Liver (tissue), 9 donors: ENCODE data around the gene TMPRSS9. TPM values are rescaled to one million over a fixed set of nuclear protein-coding genes. Genes with fewer than 3 reads are reported as not detected.

Experiments used
- DNase-seq: peaks from one replicate; pipeline ENCODE4 v3.0.0-alpha.2; 2017; ENCODE audit warnings: low spot score
- H3K27ac ChIP-seq, 2 donors: one replicate each; pipeline ENCODE4 v1.7.0; 2013; ENCODE audit warnings: inconsistent platforms in 2 of 2, low read length in 2 of 2, control low read depth in 1 of 2, low read depth in 1 of 2, mild to moderate bottlenecking in 1 of 2
- H3K27me3 ChIP-seq, 4 donors: one replicate each; pipeline versions ENCODE4 v1.6.1 to v1.7.0; 2013; ENCODE audit warnings: low read length in 3 of 4, inconsistent platforms in 1 of 4, mild to moderate bottlenecking in 1 of 4, moderate library complexity in 1 of 4; ENCODE audit not compliant: control insufficient read depth in 4 of 4, insufficient read depth in 4 of 4
- H3K36me3 ChIP-seq, 4 donors: one replicate each; pipeline versions ENCODE4 v1.6.1 to v1.7.0; 2013; ENCODE audit warnings: low read length in 3 of 4, mild to moderate bottlenecking in 3 of 4, low read depth in 1 of 4, moderate library complexity in 1 of 4; ENCODE audit not compliant: control insufficient read depth in 4 of 4, insufficient read depth in 3 of 4
- H3K4me1 ChIP-seq, 4 donors: one replicate each; pipeline versions ENCODE4 v1.6.1 to v1.7.0; 2013; ENCODE audit warnings: low read length in 3 of 4, mild to moderate bottlenecking in 3 of 4, moderate library complexity in 1 of 4; ENCODE audit not compliant: control insufficient read depth in 4 of 4, insufficient read depth in 4 of 4
- H3K4me3 ChIP-seq, 3 donors: one replicate each; pipeline versions ENCODE4 v1.6.1 to v1.7.0; 2013; ENCODE audit warnings: low read length in 3 of 3, control low read depth in 1 of 3, low read depth in 1 of 3, mild to moderate bottlenecking in 1 of 3
- H3K9ac ChIP-seq, 2 donors: one replicate each; pipeline ENCODE4 v1.7.0; 2013; ENCODE audit warnings: low read length in 2 of 2, mild to moderate bottlenecking in 2 of 2, moderate library complexity in 2 of 2, control low read depth in 1 of 2, low read depth in 1 of 2
- H3K9me3 ChIP-seq, 4 donors: one replicate each; pipeline versions ENCODE4 v1.6.1 to v1.7.0; 2013; ENCODE audit warnings: low read length in 3 of 4; ENCODE audit not compliant: control insufficient read depth in 4 of 4
- ATF3 ChIP-seq: IDR thresholded peaks from 2 replicates; pipeline ENCODE4 v1.6.1; 2016; ENCODE audit warnings: antibody characterized with exemption
- CTCF ChIP-seq: fragments of 150-350 bp; IDR thresholded peaks from 2 replicates; pipeline ENCODE4 v1.5.1; 2017; ENCODE audit warnings: improper control_type of control experiment, low read depth, low read length; ENCODE audit not compliant: missing input control
- EGR1 ChIP-seq, 2 donors: IDR thresholded peaks; 2 replicates each; pipeline ENCODE4 v1.6.1; 2016 to 2018; ENCODE audit warnings: antibody characterized with exemption in 2 of 2, low read depth in 2 of 2
- FOXA1 ChIP-seq: IDR thresholded peaks from 2 replicates; pipeline ENCODE4 v1.6.1; 2016; ENCODE audit warnings: antibody characterized with exemption
- FOXA2 ChIP-seq: IDR thresholded peaks from 2 replicates; pipeline ENCODE4 v1.6.1; 2016; ENCODE audit warnings: antibody characterized with exemption
- GABPA ChIP-seq, 2 donors: IDR thresholded peaks in 1 of 2; conservative IDR thresholded peaks in 1 of 2; 2 replicates each; pipeline ENCODE4 v1.6.1; 2016; ENCODE audit warnings: antibody characterized with exemption in 2 of 2, mild to moderate bottlenecking in 1 of 2, moderate library complexity in 1 of 2
- HNF4A ChIP-seq, 2 donors: conservative IDR thresholded peaks; 2 replicates each; pipeline ENCODE4 v1.6.1; 2016; ENCODE audit warnings: antibody characterized with exemption in 2 of 2, mild to moderate bottlenecking in 2 of 2
- HNF4G ChIP-seq: IDR thresholded peaks from 2 replicates; pipeline ENCODE4 v1.6.1; 2016; ENCODE audit warnings: antibody characterized with exemption
- JUND ChIP-seq, 2 donors: IDR thresholded peaks; 2 replicates each; pipeline ENCODE4 v1.6.1; 2016; ENCODE audit warnings: antibody characterized with exemption in 2 of 2
- MAX ChIP-seq: IDR thresholded peaks from 2 replicates; pipeline ENCODE4 v1.6.1; 2016; ENCODE audit warnings: antibody characterized with exemption
- NR2F2 ChIP-seq: IDR thresholded peaks from 2 replicates; pipeline ENCODE4 v1.6.1; 2016; ENCODE audit warnings: antibody characterized with exemption
- RAD21 ChIP-seq, 2 donors: IDR thresholded peaks; 2 replicates each; pipeline ENCODE4 v1.6.1; 2016; ENCODE audit warnings: antibody characterized with exemption in 2 of 2, mild to moderate bottlenecking in 2 of 2
- REST ChIP-seq: IDR thresholded peaks from 2 replicates; pipeline ENCODE4 v1.6.1; 2016; ENCODE audit warnings: antibody characterized with exemption, mild to moderate bottlenecking
- RXRA ChIP-seq, 2 donors: IDR thresholded peaks; 2 replicates each; pipeline ENCODE4 v1.6.1; 2017 to 2018; ENCODE audit warnings: antibody characterized with exemption in 2 of 2, mild to moderate bottlenecking in 1 of 2
- SP1 ChIP-seq: IDR thresholded peaks from 2 replicates; pipeline ENCODE4 v1.6.1; 2018; ENCODE audit warnings: antibody characterized with exemption, mild to moderate bottlenecking
- TAF1 ChIP-seq: conservative IDR thresholded peaks from 2 replicates; pipeline ENCODE4 v1.6.1; 2016; ENCODE audit warnings: antibody characterized with exemption, mild to moderate bottlenecking
- YY1 ChIP-seq: IDR thresholded peaks from 2 replicates; pipeline ENCODE4 v1.6.1; 2016; ENCODE audit warnings: antibody characterized with exemption, mild to moderate bottlenecking
- ZBTB33 ChIP-seq: IDR thresholded peaks from 2 replicates; pipeline ENCODE4 v1.6.1; 2016; ENCODE audit warnings: antibody characterized with exemption
- WGBS: extraction: QIAGEN DNeasy Blood & Tissue Kit; methylation state at CpG from one replicate; pipeline ENCODE4 v1.1.7; 2013; 5-methylcytosine and 5-hydroxymethylcytosine counted together
- polyA plus RNA-seq, 2 donors: library from polyadenylated mRNA; stranded (reverse) in 1 of 2; unstranded in 1 of 2; fragments of 200-250 nt in 1 of 2; fragments of >200 nt in 1 of 2; fragmentation: Nextera tagmentation in 1 of 2; extraction: Ambion mirVana in 1 of 2; gene quantifications; one replicate each; pipeline versions ENCODE4 v1.2.1 to v1.2.3, GENCODE V29; 2013 to 2015
- total RNA-seq, 2 donors: library from RNA; depleted of rRNA; stranded (reverse); fragments of >200 nt; gene quantifications; one replicate each; pipeline ENCODE4 v1.2.3, GENCODE V29; 2014
- donor health status: healthy.
- donor health status: healthy.
- donor health status: healthy.
- donor health status: healthy.
- donor health status: healthy.

The TMPRSS9 gene
- total and polyA plus RNA-seq, 4 donors, result 0.39 to 24.8 (median 1.5) TPM

GRCh38 chr19:2461751-2462634 is 101.9 kb downstream of the TMPRSS9 start:
- TF ChIP-seq GABPA (IDR thresholded peaks at IDR 0.05 in 1 of 2, conservative IDR thresholded peaks at IDR 0.05 in 1 of 2), result no peak
- TF ChIP-seq FOXA2, result no peak
- no peak for TF ChIP-seq FOXA1
- no peak for TF ChIP-seq YY1
- TF ChIP-seq CTCF, result no peak
- no peak for TF ChIP-seq SP1
- no peak for TF ChIP-seq RXRA (IDR thresholded peaks at IDR 0.05)
- TF ChIP-seq HNF4G, result no peak
- no peak for TF ChIP-seq ZBTB33
- TF ChIP-seq TAF1, result no peak
- TF ChIP-seq EGR1 (IDR thresholded peaks at IDR 0.05; ENCODE audit: low read depth in 2 of 2), result no peak
- TF ChIP-seq MAX, result no peak
- TF ChIP-seq ATF3, result no peak
- no peak for TF ChIP-seq RAD21 (IDR thresholded peaks at IDR 0.05)
- no peak for TF ChIP-seq HNF4A (conservative IDR thresholded peaks at IDR 0.05)
- no peak for TF ChIP-seq REST
- TF ChIP-seq NR2F2, result no peak
- TF ChIP-seq JUND (IDR thresholded peaks at IDR 0.05), result no peak
- WGBS, result 5% methylated on average over 62 of the region's 62 CpGs
- H3K27me3 ChIP-seq, result no peaks in the 10 kb centered on the region
- H3K9me3 ChIP-seq, result no peaks in the 10 kb centered on the region
- DNase-seq, result peak; percentile 68
- H3K27ac ChIP-seq, result no peak overlapping the region
- H3K4me3 ChIP-seq, result peak overlapping the region; percentile 7 to 75 (median 46)
- no peak overlapping the region for H3K9ac ChIP-seq
- peaks cover 10 to 20% (median 16%) of the 10 kb centered on the region in 4 donors for H3K4me1 ChIP-seq
- H3K36me3 ChIP-seq, result no peaks in the 10 kb centered on the region
